Frontal cortex (tissue), 4 donors: ENCODE results near the gene UNC5B. TPM values are rescaled to one million over a fixed set of nuclear protein-coding genes. Genes with fewer than 3 reads are reported as not detected.
"Not testable (repeated sequence)": the region's sequence is repeated elsewhere in the genome, so short reads cannot be mapped to it uniquely, and the experiment has no call there.

ENCODE experiments used
- DNase-seq, 2 donors: peaks; one replicate each; pipeline ENCODE4 v3.0.0; 2012; ENCODE audit warnings: low spot score in 2 of 2
- FAIRE-seq: peaks from 2 replicates; lab custom pipeline; 2012; peaks lifted over from hg19 to GRCh38; lab: Jason Lieb, UNC
- total RNA-seq: library from RNA; depleted of rRNA; stranded (reverse); fragments of >200 nt; gene quantifications from one replicate; pipeline ENCODE4 v1.2.3, GENCODE V29; 2014
- donor health status: control.
- donor health status: control.
- donor health status: control.

UNC5B gene
- total RNA-seq, 1 donor from 2014 or later: 2.9 TPM

DNA sequence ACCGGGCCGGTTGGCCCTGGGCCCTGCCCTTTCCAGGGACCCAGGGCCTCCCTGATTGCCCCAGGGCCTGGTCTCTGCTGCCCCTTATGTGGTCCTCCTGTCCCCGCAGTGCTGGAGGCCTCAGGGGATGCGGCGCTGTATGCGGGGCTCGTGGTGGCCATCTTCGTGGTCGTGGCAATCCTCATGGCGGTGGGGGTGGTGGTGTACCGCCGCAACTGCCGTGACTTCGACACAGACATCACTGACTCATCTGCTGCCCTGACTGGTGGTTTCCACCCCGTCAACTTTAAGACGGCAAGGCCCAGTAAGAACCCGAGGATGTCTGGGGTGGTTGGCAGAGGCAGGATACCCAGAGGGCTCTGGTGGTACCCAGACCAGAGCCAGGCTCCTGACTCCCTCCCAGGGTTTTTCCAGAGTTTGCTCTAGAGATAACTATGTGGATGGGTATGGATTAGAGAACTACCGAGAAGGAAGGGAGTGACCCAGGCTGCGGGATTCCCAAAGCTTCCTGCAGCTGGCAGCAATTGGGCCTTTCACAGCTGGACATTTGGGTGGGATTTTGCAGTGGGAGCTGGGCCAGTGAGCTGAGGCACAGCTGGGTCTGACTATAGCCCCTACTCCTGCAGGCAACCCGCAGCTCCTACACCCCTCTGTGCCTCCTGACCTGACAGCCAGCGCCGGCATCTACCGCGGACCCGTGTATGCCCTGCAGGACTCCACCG is 78.6 kb downstream of the UNC5B start:
- DNase-seq (no peak), FAIRE-seq (no peak)

DNA sequence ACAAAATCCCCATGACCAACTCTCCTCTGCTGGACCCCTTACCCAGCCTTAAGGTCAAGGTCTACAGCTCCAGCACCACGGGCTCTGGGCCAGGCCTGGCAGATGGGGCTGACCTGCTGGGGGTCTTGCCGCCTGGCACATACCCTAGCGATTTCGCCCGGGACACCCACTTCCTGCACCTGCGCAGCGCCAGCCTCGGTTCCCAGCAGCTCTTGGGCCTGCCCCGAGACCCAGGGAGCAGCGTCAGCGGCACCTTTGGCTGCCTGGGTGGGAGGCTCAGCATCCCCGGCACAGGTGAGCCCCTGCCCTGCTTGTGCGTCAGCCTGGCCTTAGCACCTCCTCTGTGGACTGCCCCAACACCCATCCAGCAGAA is 79.1 kb downstream of the UNC5B start:
- DNase-seq (no peak), FAIRE-seq (no peak)

- FAIRE-seq: no peak
- DNase-seq: no peak
Observed at GRCh38 chr10:71292624-71293445, 80.5 kb downstream of the UNC5B start.

DNA sequence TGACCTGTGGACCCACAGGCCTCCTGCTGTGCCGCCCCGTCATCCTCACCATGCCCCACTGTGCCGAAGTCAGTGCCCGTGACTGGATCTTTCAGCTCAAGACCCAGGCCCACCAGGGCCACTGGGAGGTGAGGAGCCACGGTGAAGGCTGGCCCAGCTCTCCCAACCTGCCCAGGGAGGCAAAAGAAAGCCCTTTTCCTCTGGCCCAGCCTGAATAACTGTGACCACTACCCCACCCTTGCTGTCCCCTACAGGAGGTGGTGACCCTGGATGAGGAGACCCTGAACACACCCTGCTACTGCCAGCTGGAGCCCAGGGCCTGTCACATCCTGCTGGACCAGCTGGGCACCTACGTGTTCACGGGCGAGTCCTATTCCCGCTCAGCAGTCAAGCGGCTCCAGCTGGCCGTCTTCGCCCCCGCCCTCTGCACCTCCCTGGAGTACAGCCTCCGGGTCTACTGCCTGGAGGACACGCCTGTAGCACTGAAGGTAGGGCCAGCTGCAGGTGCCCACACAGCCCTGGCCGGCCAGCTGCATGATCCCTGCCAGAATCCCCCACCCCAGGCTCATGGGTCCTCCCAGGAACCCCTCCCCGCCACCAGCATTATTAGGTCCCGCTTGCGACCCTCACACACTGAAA is 81.2 kb downstream of the UNC5B start:
- FAIRE-seq: no peak
- no peak for DNase-seq

- FAIRE-seq (no peak), DNase-seq (no peak)
Observed at GRCh38 chr10:71294091-71294561, 81.8 kb downstream of the UNC5B start.

DNA sequence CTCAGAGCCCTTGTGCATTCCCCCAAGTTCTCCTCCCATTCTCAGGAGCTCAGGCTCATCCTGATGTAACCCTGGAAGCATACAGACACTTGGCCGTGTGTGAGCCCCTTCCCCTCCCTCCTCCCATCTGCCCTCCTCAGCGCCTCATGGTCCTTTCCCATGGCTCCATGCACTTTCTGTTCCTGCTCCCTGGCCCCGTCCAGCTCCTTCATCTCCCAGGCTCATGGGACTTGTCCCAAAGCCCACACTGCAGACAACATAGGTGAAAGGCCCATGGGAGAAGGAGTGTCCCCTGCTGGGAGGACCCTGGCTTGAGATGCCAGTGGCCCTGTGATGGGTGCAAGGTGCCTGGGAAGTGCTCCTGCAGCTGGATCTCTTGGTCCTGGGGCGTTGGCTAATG is 82.5 kb downstream of the UNC5B start:
- DNase-seq: no peak
- no peak for FAIRE-seq

DNA sequence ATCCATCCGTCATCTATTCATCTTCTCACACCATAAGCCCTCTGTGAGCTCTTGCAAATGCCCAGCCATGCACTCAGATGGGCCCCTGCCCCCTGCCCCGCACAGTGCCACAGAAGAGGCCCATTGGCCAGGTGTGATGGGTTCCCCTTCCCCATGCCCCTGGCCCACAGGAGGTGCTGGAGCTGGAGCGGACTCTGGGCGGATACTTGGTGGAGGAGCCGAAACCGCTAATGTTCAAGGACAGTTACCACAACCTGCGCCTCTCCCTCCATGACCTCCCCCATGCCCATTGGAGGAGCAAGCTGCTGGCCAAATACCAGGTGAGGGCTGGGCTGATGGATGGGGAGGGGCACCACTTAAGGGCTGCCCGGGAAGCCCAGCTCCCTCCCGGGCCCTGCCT is 83.3 kb downstream of the UNC5B start:
- no peak for FAIRE-seq
- DNase-seq: no peak

GRCh38 chr10:71296086-71296485 is 83.7 kb downstream of the UNC5B start:
- DNase-seq (no peak), FAIRE-seq (no peak)

DNA sequence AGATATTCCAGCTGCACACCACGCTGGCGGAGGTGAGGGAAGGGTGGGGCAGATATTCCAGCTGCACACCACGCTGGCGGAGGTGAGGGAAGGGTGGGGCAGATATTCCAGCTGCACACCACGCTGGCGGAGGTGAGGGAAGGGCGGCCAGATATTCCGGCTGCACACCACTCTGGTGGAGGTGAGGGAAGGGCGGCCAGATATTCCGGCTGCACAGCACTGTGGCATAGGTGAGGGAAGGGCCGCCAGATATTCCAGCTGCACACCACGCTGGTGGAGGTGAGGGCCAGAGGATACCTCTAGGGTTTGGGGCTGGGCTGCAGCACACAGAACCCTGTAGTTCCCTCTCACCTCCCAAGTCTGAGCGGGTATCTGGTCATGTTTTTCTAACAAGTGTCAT is 84.4 kb downstream of the UNC5B start:
- not testable (repeated sequence) for FAIRE-seq, DNase-seq

DNA sequence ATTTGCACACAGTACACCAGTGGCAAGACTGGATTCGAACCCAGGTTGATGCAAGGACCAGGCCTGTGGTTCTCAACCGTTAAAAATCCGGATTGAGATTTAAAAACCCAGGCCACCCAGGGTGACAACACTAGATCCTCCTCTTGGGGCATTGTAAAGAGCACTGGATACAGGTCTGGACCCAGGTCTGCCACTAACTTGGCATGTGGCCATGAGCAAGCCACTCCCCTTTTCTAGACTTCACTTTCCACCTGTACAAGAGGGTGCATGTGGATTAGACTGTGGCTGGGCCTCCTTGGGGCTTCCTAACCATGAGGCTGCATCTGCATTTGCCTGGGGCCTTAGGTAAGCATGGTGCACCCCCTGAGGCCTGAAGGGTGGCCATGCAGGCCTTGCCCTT is 85.0 kb downstream of the UNC5B start:
- FAIRE-seq (no peak), DNase-seq (no peak)

DNA sequence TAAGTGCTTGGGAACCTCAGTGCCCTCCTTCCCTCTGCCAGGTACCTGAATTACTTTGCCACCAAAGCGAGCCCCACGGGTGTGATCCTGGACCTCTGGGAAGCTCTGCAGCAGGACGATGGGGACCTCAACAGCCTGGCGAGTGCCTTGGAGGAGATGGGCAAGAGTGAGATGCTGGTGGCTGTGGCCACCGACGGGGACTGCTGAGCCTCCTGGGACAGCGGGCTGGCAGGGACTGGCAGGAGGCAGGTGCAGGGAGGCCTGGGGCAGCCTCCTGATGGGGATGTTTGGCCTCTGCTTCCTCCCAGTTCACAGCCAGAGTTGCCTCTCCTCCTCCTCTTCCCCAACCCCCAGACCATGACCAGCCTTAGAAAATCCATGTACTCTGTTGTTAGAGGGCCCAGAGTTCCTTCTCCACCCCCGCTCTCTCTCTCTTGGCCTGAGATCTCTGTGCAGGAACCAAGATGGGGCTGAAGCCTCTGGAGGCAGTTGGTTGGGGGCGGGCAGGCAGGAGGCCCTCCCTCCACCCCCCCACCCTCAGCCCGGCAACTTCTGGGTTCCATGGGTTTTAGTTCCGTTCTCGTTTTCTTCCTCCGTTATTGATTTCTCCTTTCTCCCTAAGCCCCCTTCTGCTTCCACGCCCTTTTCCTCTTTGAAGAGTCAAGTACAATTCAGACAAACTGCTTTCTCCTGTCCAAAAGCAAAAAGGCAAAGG is 86.9 kb downstream of the UNC5B start:
- FAIRE-seq (no peak), DNase-seq (no peak)

GRCh38 chr10:71300555-71301370 is 88.4 kb downstream of the UNC5B start:
- FAIRE-seq: no peak
- DNase-seq: no peak

GRCh38 chr10:71301371-71301916 is 89.1 kb downstream of the UNC5B start:
- no peak for DNase-seq
- no peak for FAIRE-seq

- FAIRE-seq: no peak
Observed at GRCh38 chr10:71302451-71302850, 90.1 kb downstream of the UNC5B start.

GRCh38 chr10:71302874-71303568 is 90.7 kb downstream of the UNC5B start:
- no peak for FAIRE-seq
- DNase-seq: peak in 1 of 2 donors; percentile 52

More at GRCh38 chr10:71302451-71302850, 90.1 kb downstream of the UNC5B start:
- no peak for DNase-seq

DNA sequence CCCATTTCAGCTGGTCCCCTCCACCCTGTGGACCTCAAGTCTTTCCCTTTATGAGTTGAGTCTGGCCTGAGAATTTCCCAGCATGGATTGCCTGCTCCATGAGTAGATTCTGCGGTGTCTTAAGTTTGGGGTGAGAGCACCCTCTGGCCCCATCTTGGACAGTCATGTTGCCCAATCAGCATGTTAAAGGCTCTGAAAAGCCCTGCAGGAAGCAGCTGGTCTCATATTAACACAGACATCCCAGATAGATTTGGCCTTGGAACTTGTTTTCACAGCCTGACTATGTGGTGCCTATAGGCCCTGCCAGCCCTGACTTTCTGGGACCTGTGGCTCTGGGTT is 91.2 kb downstream of the UNC5B start:
- no peak for FAIRE-seq
- no peak for DNase-seq

DNA sequence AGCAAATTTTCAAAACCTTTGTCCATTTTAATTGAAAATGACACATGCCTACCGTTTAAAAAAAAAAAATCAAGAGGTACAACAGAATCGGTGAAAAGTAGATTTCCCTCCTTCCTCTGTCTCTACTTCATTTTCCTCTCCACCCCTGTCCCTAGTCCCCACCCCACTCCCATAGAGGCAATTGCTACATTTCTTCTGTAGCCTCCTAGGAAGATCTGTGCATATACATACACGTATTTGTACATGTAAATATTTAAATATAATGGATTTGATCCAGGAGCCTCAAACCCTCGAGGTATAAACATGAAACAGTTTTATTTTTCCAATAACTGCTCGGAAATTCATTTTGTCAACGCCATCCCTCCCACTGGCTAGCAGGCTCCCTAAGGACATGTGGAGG is 92.5 kb downstream of the UNC5B start:
- no peak for DNase-seq

GRCh38 chr10:71306979-71307378 is 94.6 kb downstream of the UNC5B start:
- DNase-seq (no peak), FAIRE-seq (no peak)

More for the DNA sequence above, 92.5 kb downstream of the UNC5B start:
- FAIRE-seq: no peak
